HG03095 (cell line): Measurements from ENCODE around the gene ARVCF.

Experiments
- ATAC-seq: cut with Tn5 transposase; IDR thresholded peaks from one replicate; pipeline ENCODE4 v1.9.1; 2021; ENCODE audit warnings: moderate library complexity; ENCODE audit not compliant: unreplicated experiment

ARVCF gene

GRCh38 chr22:20032407-20032991 is 15.9 kb upstream of the ARVCF start:
- ATAC-seq, result no peak

GRCh38 chr22:20031732-20032406 is 15.2 kb upstream of the ARVCF start:
- no peak for ATAC-seq

- ATAC-seq, result no peak
Measured at GRCh38 chr22:20029550-20030225, 13.1 kb upstream of the ARVCF start.

- ATAC-seq, result no peak
Measured at GRCh38 chr22:20028855-20029549, 12.4 kb upstream of the ARVCF start.

GRCh38 chr22:20027966-20028854 is 11.6 kb upstream of the ARVCF start:
- ATAC-seq, result no peak

- ATAC-seq, result no peak
Measured at GRCh38 chr22:20026996-20027601, 10.5 kb upstream of the ARVCF start.

GRCh38 chr22:20026204-20026908 is 9.7 kb upstream of the ARVCF start:
- no peak for ATAC-seq

GRCh38 chr22:20025401-20026203 is 9.0 kb upstream of the ARVCF start:
- no peak for ATAC-seq

GRCh38 chr22:20024650-20025397 is 8.2 kb upstream of the ARVCF start:
- ATAC-seq, result no peak

- ATAC-seq, result no peak
Measured at GRCh38 chr22:20024225-20024624, 7.6 kb upstream of the ARVCF start.

GRCh38 chr22:20022978-20023613 is 6.5 kb upstream of the ARVCF start:
- ATAC-seq, result no peak

- no peak for ATAC-seq
Measured at GRCh38 chr22:20022231-20022977, 5.8 kb upstream of the ARVCF start.

- ATAC-seq, result no peak
Measured at GRCh38 chr22:20021196-20022181, 4.9 kb upstream of the ARVCF start.

GRCh38 chr22:20020533-20021195 is 4.0 kb upstream of the ARVCF start, which contains the start of gene TANGO2:
TANGO2 (plus strand) TSS chr22:20021110; CDS start chr22:20036799, 15,689 bp downstream.
- peak; percentile 73 for ATAC-seq
